HTERT RPE-1 (cell line): Measurements from ENCODE around the gene MST1.

Experiments used
- in situ Hi-C: fragments of 300-500 bp; cut with MboI; formaldehyde crosslinking; loops from 4 replicates; pipeline ENCODE4 v1.14.3; 2020; ENCODE audit warnings: low sequenced_read_pairs

The MST1 gene

DNA sequence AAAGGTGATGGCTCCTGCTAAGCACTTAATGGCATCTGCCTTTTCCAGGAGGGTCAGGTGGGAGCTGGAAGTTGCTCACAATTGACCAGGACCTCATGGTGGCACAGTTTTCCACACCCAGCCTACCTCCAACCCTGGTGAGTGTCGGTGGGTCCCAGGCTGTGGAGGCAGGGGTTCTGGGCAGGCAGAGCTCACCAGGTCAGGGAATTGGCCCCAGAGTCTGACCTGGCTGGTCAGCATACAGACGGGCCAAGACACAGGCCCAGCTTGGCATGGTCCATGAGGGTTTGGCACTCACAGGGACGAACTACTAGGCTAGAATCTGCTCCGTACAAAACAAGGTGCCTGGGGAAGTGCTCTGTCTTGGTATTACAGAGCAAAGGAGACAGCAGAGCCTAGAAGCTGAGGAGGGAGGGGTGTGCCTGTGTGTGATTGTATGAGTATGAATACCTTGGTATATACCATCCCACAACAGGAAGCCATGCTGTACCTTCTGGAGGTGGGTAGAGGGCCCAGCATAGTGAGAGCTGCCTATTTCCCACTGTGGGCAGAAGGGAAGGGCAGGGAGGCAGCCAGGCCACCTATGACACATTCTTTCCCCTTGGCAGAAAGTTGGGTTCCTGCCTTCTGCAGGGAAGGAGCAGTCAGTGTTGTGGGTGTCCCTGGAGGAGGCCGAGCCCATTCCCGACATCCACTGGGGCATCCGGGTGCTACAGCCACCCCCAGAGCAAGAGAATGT is 8.6 kb downstream of the MST1 start:
- in situ Hi-C loops = no loop called here

DNA sequence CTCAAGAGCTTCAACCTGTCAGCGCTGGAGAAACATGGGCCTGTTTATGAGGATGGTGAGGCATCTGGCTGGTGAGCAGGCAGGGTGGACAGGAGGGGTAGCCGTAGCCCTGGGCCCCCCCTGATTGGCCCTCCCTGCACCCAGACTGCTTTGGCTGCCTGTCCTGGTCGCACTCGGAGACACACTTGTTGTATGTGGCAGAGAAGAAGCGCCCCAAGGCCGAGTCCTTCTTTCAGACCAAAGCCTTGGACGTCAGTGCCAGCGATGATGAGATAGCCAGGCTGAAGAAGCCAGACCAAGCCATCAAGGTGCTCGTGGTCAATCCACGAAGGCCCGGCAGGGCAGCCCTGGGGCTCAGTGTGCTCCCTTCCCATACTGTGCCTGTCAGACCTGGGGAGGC is 13.4 kb downstream of the MST1 start:
- in situ Hi-C loops = no loop called here

GRCh38 chr3:49674497-49674983 is 14.7 kb downstream of the MST1 start:
- in situ Hi-C loops = no loop called here

DNA sequence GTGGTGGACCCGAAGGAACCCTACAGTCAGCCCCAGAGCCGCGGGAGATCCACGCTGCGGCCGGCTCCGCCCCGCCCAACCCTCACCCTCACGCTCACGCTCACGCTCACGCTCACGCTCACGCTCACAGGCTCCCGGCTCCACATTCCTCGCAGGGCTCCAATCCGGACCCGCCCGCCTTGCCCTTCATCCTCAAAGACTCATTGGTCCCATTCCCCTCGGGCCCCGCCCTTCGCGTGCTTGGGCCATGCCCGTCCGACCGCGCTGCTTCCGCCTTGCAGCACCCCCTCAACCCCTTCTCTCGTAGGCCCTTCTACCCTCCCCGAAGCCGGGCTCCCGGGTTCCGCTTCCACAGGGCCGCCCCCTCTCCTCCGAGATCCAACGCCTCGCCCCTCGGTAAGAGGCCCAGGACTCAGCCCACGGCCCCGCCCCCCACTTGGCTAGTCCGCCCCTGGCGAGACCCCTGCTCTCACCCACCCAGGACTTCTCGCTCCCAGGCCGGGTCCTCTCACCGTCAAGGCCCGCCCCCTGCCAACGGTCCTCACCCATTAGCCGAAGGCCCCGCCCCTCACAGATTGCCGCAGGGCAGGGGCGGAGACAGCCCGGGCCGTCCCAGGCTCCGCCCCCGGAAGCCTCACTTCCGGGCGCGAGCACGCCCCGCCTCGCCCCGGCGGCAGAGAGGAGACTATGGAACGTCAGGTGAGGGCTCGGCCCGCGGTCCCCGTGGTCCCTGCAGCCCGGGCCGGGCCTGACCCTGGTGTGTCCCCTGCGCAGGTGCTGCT is 15.4 kb downstream of the MST1 start, which contains the start of gene APEH:
TSS of gene APEH (plus strand) at position 637 of the 782 bp plus-strand sequence. CDS start at position 688, 51 bp downstream.
- in situ Hi-C loops = no loop called here

DNA sequence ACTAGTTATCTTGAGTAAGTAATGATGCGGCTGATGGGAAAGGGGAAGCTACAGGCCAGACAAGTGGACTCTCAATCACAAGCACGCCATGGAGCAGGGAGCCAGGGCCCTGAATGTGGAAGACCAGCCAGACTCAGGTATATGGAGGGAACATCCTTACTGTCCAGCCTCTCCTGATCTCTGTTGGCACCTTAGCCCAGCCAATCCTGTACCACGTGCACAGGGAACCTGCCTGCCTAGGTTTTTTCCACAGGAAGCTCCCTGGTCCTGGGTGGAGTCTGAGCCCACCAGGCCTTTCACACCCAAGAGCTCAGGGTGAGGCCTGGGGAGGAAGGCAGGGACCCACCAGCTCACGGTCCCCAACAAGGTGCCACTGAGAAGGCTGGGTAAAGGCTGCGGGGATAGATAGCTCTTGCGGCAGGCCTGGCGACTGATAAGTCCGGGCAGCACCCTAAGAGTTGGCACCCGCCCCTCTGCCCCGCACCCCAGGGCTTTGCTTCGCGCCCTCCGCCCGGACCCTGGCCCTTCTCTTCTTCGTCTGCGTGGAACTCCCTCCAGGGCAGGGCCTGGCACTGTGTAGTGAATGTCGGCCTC is 16.1 kb downstream of the MST1 start:
- in situ Hi-C loops = no loop called here

DNA sequence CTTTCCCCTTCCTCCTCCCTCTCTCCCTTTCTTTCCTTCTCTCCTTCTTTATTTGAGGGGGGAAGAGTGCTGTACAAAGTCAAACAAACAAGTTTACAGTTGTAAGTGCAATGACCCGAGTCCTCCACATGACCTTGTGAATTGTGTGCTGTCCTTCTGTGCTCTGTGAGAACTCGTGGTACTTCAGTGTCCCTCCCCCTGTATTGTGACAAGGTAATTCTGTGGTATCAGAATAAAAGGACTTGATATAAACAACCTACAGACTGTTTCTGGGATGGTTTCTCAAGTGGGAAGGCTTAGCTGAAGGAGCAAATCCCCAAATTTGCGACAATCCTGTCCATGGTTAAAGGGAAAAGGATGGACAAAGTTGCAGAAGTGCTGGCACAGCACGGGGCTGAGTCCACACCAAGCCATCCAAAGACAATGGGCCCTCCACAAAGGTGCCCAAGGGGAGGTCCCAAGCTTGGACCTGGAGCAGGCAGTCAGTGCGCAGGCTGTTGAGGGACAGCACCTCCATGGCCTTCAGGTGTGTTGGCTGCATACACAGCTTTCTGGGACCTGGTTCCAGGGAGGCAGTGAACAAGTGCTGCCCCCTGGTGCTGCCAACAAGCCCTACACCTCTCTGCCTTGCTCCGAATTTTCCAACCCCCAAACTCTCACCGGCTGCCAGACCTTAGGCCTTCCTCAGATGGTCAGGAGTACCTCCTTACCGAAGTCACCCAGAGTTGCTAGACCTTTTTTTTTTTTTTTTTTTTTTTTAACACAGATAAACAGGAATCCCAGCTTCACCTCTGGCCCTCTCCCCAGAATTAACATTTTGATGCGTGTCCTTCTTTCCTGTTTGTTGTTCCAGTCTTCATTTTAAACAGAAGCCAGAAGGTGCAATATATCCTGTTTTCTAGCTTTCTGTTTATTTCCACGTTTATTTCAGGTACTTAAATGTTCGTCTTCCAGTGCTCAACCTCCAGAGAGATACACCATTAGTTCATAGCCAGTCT is 17.7 kb downstream of the MST1 start:
- in situ Hi-C loops = no loop called here

DNA sequence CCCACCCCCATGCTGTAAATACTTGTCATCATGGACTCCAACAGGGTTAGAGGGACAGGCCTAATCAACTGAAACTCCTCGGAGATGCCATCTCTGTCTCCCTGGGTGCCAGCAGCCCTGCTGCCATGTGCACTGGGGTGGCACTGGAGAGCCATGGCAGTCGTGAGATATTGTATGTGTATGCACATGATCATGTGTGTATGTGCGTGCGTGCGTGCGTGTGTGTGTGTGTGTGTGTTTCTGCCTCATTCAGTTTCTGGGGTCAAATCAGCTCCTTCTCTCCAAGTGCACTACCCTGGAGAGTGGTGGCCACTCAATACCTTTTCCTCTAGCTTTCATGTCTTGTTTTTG is 18.4 kb downstream of the MST1 start:
- in situ Hi-C loops = no loop called here

- in situ Hi-C loops = no loop called here
Measured at GRCh38 chr3:49669352-49669751, 19.9 kb downstream of the MST1 start.

- in situ Hi-C loops = no loop called here
Measured at GRCh38 chr3:49668861-49669260, 20.4 kb downstream of the MST1 start.

DNA sequence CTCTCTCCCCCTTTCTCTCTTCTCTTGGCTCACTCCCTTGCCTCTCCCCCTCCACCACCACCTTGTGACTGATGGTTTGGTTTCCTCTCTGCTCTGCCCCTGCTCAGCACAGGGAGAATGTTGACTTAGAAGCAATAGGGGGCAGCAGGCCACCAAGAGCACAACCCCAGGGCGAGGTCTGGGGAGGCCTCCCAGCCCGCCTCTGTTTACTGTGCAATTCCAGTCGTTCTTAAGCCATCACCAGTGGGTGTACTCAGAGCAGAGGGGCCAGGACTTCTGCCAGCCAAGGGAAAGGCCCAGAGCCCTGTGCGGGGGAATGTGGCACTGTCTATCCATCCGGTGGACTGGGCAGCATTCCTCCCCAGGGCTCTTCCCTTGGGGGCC is 20.9 kb downstream of the MST1 start:
- in situ Hi-C loops = no loop called here

DNA sequence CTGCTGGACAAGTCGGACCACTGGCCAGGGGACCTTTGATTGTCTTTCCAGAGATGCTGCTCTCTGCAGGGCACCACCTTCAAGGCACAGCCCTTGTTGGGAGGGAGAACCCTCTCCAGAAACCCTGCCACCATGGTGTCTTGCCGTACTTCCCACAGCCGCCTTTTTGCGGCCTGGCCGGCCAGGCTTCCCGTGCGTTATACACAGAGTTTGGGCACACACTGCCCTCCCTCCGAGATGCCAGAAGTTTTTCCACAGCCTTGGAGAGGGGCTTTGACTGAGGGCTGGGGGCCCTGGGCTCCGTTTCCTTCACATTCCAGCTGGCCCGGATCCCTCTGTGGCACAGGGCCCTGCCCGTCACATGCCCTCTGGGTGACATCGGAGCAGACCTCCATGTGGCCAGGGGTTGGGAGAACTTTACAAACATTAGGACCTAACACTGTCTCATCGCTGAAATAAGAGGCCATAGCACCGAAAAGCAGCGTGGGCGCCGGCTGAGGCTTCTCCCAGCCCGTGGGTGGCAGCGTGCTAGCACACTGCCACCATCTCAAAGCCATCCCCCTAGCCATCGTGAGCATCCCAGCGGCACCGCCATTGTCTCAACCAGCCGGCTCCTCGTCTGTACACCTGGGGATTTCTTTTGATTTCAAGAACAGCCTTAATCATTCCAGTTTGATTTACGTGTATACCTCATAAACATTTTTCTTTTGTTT is 21.4 kb downstream of the MST1 start:
- in situ Hi-C loops = no loop called here

- in situ Hi-C loops = no loop called here
Measured at GRCh38 chr3:49666592-49666991, 22.7 kb downstream of the MST1 start.

DNA sequence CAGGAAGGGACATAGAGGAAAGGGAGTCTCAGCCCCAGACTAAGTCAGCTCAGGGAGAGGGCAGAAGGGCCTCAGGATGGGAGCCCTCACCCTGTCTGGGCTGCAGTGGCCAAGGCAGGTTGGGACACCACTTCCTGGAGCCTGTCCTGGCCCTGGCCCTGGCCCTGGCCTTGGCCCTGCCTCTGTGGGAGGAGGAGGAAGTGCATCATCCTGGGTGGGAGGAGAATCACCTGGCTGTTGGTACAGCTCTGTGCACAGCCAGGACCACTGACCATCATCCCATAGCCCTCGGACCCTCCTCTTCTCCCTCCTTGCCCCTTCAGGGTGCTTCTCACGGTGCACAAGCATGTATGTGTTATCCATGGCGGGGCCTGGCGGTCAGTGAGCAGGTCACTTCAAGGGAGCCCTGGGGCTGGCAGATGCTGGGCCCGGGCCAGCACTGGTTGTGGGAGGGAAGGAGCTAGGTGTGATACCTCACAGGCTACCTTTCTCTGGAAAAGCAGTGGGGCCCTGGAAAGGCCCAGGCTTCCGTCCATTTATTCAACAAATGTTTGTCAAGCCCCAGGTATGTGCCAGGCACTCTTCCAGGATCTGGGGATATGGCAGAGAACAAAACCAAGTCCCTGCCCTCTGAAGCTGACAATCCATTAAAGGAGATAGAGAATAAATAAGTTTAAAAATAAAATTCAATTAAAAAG is 23.3 kb downstream of the MST1 start:
- in situ Hi-C loops = no loop called here

GRCh38 chr3:49664300-49664699 is 25.0 kb downstream of the MST1 start:
- in situ Hi-C loops = no loop called here

GRCh38 chr3:49663831-49664230 is 25.4 kb downstream of the MST1 start:
- in situ Hi-C loops = no loop called here

GRCh38 chr3:49662720-49663413 is 26.4 kb downstream of the MST1 start:
- in situ Hi-C loops = no loop called here

DNA sequence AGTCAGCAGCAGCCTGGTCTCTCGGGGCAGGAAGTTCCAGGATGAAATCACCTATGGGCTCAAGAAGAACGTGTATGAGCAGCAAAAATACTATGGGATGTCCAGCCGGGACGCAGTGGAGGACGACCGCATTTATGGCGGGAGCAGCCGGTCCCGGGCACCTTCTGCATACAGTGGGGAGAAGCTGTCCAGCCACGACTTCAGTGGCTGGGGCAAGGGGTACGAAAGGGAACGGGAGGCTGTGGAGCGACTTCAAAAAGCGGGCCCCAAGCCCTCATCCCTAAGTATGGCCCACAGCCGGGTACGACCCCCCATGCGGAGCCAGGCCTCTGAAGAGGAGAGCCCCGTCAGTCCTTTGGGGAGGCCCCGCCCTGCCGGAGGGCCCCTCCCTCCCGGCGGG is 27.3 kb downstream of the MST1 start:
- in situ Hi-C loops = no loop called here

DNA sequence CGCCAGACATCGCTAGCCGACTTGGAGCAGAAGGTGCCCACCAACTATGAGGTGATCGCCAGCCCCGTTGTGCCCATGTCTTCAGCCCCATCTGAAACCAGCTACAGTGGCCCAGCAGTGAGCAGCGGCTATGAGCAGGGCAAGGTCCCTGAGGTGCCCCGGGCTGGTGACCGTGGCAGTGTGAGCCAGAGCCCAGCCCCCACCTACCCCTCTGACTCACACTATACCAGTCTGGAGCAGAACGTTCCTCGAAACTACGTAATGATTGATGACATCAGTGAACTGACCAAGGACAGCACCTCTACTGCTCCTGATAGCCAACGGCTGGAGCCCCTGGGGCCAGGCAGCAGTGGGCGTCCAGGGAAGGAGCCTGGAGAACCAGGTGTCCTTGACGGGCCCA is 28.0 kb downstream of the MST1 start:
- in situ Hi-C loops = no loop called here

DNA sequence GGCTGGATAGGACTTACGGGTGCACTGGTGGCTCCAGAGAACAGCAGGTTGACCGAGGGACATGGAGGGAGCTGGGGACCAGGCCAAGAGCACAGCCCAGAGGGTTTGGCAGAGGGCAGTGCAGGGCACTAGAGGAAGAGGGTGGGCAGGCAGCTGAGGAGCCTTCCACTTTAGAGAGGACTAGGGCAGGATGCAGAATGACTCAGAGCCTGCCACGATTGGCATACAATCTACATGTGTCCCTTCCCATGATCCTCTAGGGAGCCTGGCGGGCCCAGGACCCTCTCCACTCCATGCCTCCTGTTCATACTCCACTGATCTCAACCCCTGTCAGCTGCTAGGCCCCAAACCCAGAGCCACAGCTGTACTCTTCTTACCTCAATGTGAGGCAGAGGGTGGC is 29.5 kb downstream of the MST1 start:
- in situ Hi-C loops = no loop called here
